GM23338 (cell line): ENCODE measurements around the gene TFAP2E.

Source experiments
- EZH2phosphoT487 ChIP-seq: fragments of 200-600 bp; sonication (generic); IDR thresholded peaks from one replicate; pipeline ENCODE4 v1.8.1; 2018; ENCODE audit warnings: antibody characterized with exemption; ENCODE audit not compliant: unreplicated experiment
- POLR2AphosphoS5 ChIP-seq: IDR thresholded peaks from 2 replicates; pipeline ENCODE4 v1.6.1; 2016; ENCODE audit warnings: antibody characterized with exemption, low read depth
- ZNF331 ChIP-seq: fragments of 250-450 bp; sonication (Bioruptor Pico); IDR thresholded peaks from 2 replicates; pipeline ENCODE4 v1.5.0; 2020; ENCODE audit warnings: low read depth, mild to moderate bottlenecking, moderate library complexity
- TF ChIP-seq, protein P1 (sequence below), 2 experiments: fragments of 200-600 bp in 1 of 2; sonication (generic) in 1 of 2; conservative IDR thresholded peaks; 2 replicates each; pipeline versions ENCODE4 v1.5.1 to v1.6.1; 2016 to 2017; ENCODE audit warnings: antibody characterized with exemption in 2 of 2, low read depth in 2 of 2, mild to moderate bottlenecking in 2 of 2, moderate library complexity in 1 of 2
- TF ChIP-seq, protein P2 (sequence below): IDR thresholded peaks from 2 replicates; pipeline ENCODE4 v1.6.1; 2016; ENCODE audit warnings: antibody characterized with exemption
- TF ChIP-seq, protein P3 (sequence below): IDR thresholded peaks from one replicate; pipeline ENCODE4 v1.6.1; 2018; ENCODE audit warnings: antibody characterized with exemption; ENCODE audit not compliant: unreplicated experiment

DNA sequence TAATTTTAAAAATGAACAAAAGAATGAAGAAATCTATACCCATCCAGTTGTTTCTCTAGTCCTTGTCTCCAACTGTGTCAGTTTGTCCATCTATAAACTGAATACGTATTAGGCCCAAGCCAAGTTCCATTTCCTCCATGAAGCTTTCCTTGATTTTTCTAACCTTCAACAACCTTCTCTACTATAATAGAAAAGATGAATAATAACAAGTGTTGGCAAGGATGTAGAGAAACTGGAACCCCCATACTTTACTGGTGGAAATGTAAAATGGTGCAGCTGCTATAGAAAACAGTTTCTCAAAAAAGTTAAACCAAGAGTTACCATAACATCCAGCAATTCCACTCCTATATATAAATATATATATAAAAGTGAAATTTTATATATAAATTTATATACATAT is 26.5 kb upstream of the TFAP2E start:
- no peak for TF ChIP-seq EZH2phosphoT487
- TF ChIP-seq, protein P1, sequence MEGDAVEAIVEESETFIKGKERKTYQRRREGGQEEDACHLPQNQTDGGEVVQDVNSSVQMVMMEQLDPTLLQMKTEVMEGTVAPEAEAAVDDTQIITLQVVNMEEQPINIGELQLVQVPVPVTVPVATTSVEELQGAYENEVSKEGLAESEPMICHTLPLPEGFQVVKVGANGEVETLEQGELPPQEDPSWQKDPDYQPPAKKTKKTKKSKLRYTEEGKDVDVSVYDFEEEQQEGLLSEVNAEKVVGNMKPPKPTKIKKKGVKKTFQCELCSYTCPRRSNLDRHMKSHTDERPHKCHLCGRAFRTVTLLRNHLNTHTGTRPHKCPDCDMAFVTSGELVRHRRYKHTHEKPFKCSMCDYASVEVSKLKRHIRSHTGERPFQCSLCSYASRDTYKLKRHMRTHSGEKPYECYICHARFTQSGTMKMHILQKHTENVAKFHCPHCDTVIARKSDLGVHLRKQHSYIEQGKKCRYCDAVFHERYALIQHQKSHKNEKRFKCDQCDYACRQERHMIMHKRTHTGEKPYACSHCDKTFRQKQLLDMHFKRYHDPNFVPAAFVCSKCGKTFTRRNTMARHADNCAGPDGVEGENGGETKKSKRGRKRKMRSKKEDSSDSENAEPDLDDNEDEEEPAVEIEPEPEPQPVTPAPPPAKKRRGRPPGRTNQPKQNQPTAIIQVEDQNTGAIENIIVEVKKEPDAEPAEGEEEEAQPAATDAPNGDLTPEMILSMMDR (conservative IDR thresholded peaks at IDR 0.05; ENCODE audit: low read depth in 2 of 2), result no peak
- no peak for TF ChIP-seq POLR2AphosphoS5
- TF ChIP-seq, protein P2, sequence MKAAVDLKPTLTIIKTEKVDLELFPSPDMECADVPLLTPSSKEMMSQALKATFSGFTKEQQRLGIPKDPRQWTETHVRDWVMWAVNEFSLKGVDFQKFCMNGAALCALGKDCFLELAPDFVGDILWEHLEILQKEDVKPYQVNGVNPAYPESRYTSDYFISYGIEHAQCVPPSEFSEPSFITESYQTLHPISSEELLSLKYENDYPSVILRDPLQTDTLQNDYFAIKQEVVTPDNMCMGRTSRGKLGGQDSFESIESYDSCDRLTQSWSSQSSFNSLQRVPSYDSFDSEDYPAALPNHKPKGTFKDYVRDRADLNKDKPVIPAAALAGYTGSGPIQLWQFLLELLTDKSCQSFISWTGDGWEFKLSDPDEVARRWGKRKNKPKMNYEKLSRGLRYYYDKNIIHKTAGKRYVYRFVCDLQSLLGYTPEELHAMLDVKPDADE, result no peak
- TF ChIP-seq, protein P3, sequence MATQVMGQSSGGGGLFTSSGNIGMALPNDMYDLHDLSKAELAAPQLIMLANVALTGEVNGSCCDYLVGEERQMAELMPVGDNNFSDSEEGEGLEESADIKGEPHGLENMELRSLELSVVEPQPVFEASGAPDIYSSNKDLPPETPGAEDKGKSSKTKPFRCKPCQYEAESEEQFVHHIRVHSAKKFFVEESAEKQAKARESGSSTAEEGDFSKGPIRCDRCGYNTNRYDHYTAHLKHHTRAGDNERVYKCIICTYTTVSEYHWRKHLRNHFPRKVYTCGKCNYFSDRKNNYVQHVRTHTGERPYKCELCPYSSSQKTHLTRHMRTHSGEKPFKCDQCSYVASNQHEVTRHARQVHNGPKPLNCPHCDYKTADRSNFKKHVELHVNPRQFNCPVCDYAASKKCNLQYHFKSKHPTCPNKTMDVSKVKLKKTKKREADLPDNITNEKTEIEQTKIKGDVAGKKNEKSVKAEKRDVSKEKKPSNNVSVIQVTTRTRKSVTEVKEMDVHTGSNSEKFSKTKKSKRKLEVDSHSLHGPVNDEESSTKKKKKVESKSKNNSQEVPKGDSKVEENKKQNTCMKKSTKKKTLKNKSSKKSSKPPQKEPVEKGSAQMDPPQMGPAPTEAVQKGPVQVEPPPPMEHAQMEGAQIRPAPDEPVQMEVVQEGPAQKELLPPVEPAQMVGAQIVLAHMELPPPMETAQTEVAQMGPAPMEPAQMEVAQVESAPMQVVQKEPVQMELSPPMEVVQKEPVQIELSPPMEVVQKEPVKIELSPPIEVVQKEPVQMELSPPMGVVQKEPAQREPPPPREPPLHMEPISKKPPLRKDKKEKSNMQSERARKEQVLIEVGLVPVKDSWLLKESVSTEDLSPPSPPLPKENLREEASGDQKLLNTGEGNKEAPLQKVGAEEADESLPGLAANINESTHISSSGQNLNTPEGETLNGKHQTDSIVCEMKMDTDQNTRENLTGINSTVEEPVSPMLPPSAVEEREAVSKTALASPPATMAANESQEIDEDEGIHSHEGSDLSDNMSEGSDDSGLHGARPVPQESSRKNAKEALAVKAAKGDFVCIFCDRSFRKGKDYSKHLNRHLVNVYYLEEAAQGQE, result no peak
- no peak for TF ChIP-seq ZNF331
